Measurements from ENCODE around the gene GLCE.
"Not testable (repeated sequence)": the region's sequence is repeated elsewhere in the genome, so short reads cannot be mapped to it uniquely, and the experiment has no call there.

The GLCE gene

GRCh38 chr15:69158843-69159240 lies 1.6 kb upstream of the GLCE start:
- DNase-seq (ENCODE audit: low read depth in 2 of 2, low spot score in 1 of 2): no peak

- DNase-seq (ENCODE audit: low read depth in 2 of 2, low spot score in 1 of 2): no peak
Measured at GRCh38 chr15:69159805-69160140, 662 bp upstream of the GLCE start.

- no peak for DNase-seq (ENCODE audit: low read depth in 2 of 2, low spot score in 1 of 2)
Measured at GRCh38 chr15:69161079-69161877, 843 bp downstream of the GLCE start.

- DNase-seq (ENCODE audit: low read depth in 2 of 2, low spot score in 1 of 2): no peak
Measured at GRCh38 chr15:69161878-69162213, 1.4 kb downstream of the GLCE start.

GRCh38 chr15:69163141-69163669 lies 2.8 kb downstream of the GLCE start:
- DNase-seq (ENCODE audit: low read depth in 2 of 2, low spot score in 1 of 2): no peak

GRCh38 chr15:69164807-69165636 lies 4.6 kb downstream of the GLCE start:
- DNase-seq (ENCODE audit: low read depth in 2 of 2, low spot score in 1 of 2): no peak

GRCh38 chr15:69165637-69166025 lies 5.2 kb downstream of the GLCE start:
- no peak for DNase-seq (ENCODE audit: low read depth in 2 of 2, low spot score in 1 of 2)

GRCh38 chr15:69167218-69167846 lies 6.9 kb downstream of the GLCE start:
- no peak for DNase-seq (ENCODE audit: low read depth in 2 of 2, low spot score in 1 of 2)

- DNase-seq (ENCODE audit: low read depth in 2 of 2, low spot score in 1 of 2): not testable (repeated sequence)
Measured at GRCh38 chr15:69168361-69168760, 7.9 kb downstream of the GLCE start.

- DNase-seq (ENCODE audit: low read depth in 2 of 2, low spot score in 1 of 2): not testable (repeated sequence)
Measured at GRCh38 chr15:69169540-69169939, 9.1 kb downstream of the GLCE start.

GRCh38 chr15:69170597-69170996 lies 10.2 kb downstream of the GLCE start:
- no peak for DNase-seq (ENCODE audit: low read depth in 2 of 2, low spot score in 1 of 2)

GRCh38 chr15:69172847-69173246 lies 12.4 kb downstream of the GLCE start:
- DNase-seq (ENCODE audit: low read depth in 2 of 2, low spot score in 1 of 2): no peak

- DNase-seq (ENCODE audit: low read depth in 2 of 2, low spot score in 1 of 2): no peak
Measured at GRCh38 chr15:69175536-69175935, 15.1 kb downstream of the GLCE start.

- no peak for DNase-seq (ENCODE audit: low read depth in 2 of 2, low spot score in 1 of 2)
Measured at GRCh38 chr15:69181424-69181823, 21.0 kb downstream of the GLCE start.

- DNase-seq (ENCODE audit: low read depth in 2 of 2, low spot score in 1 of 2): no peak
Measured at GRCh38 chr15:69185216-69185615, 24.8 kb downstream of the GLCE start.

- DNase-seq (ENCODE audit: low read depth in 2 of 2, low spot score in 1 of 2): no peak
Measured at GRCh38 chr15:69185706-69186105, 25.3 kb downstream of the GLCE start.

- DNase-seq (ENCODE audit: low read depth in 2 of 2, low spot score in 1 of 2): no peak
Measured at GRCh38 chr15:69189157-69189556, 28.7 kb downstream of the GLCE start.

- no peak for DNase-seq (ENCODE audit: low read depth in 2 of 2, low spot score in 1 of 2)
Measured at GRCh38 chr15:69190091-69190490, 29.7 kb downstream of the GLCE start.

- no peak for DNase-seq (ENCODE audit: low read depth in 2 of 2, low spot score in 1 of 2)
Measured at GRCh38 chr15:69190504-69190903, 30.1 kb downstream of the GLCE start.

GRCh38 chr15:69194025-69194827 lies 33.8 kb downstream of the GLCE start:
- no peak for DNase-seq (ENCODE audit: low read depth in 2 of 2, low spot score in 1 of 2)

GRCh38 chr15:69194854-69195253 lies 34.4 kb downstream of the GLCE start:
- no peak for DNase-seq (ENCODE audit: low read depth in 2 of 2, low spot score in 1 of 2)
